Left ventricle myocardium inferior (tissue), 1 donor: ENCODE measurements around the gene SLC15A4. TPM values are rescaled to one million over a fixed set of nuclear protein-coding genes. Genes with fewer than 3 reads are reported as not detected.

Source experiments
- DNase-seq: peaks from one replicate; pipeline ENCODE4 v3.0.0-alpha.2; 2020
- H3K27ac ChIP-seq: fragments of 200-600 bp; replicated peaks from 2 replicates; pipeline ENCODE4 v1.8.0; 2021
- H3K27me3 ChIP-seq: fragments of 200-600 bp; 2 replicates; pipeline ENCODE4 v1.8.0; 2021; ENCODE audit warnings: low read depth
- H3K36me3 ChIP-seq: fragments of 200-600 bp; 2 replicates; pipeline ENCODE4 v1.8.0; 2021
- H3K4me1 ChIP-seq: fragments of 200-600 bp; 2 replicates; pipeline ENCODE4 v1.8.0; 2021
- H3K4me3 ChIP-seq: fragments of 200-600 bp; 2 replicates; pipeline ENCODE4 v1.8.0; 2021; ENCODE audit warnings: mild to moderate bottlenecking, moderate library complexity
- H3K9me3 ChIP-seq: fragments of 200-600 bp; replicated peaks from 2 replicates; pipeline ENCODE4 v1.8.0; 2021
- CTCF ChIP-seq: fragments of 200-600 bp; IDR thresholded peaks from 2 replicates; pipeline ENCODE4 v1.8.0; 2021; ENCODE audit warnings: antibody characterized with exemption, mild to moderate bottlenecking, borderline replicate concordance
- intact Hi-C: fragments of 100-400 bp; cut with micrococcal nuclease; formaldehyde crosslinking; loops from one replicate; pipeline ENCODE4 v1.11.0; 2022
- total RNA-seq: library from RNA; stranded (reverse); fragmentation: NEBNext Ultra II Directional; extraction: Animal tissue kit (Norgen Biotek cat#: 25700); gene quantifications from one replicate; pipeline ENCODE4 v1.2.1, GENCODE V29; 2021
- donor health status: DM: no; HTN: yes; CAD: no; lungs with severe emphysema.

The SLC15A4 gene
- total RNA-seq, 1 donor from 2014 or later: 15.4 TPM

- peaks cover 5% of the 10 kb centered on the region for H3K9me3 ChIP-seq
- H3K4me1 ChIP-seq: peaks cover 35% of the 10 kb centered on the region
- no peak for DNase-seq
- no peak overlapping the region for H3K4me3 ChIP-seq
- no peak for TF ChIP-seq CTCF
- peak overlapping the region; percentile 34 for H3K27ac ChIP-seq
- intact Hi-C loops: no loop called here
- H3K36me3 ChIP-seq: peaks cover 80% of the 10 kb centered on the region
- no peaks in the 10 kb centered on the region for H3K27me3 ChIP-seq
Observed at GRCh38 chr12:128803788-128804187, 20.0 kb downstream of the SLC15A4 start.

- intact Hi-C loops: no loop called here
Observed at GRCh38 chr12:128802756-128803155, 21.0 kb downstream of the SLC15A4 start.

DNA sequence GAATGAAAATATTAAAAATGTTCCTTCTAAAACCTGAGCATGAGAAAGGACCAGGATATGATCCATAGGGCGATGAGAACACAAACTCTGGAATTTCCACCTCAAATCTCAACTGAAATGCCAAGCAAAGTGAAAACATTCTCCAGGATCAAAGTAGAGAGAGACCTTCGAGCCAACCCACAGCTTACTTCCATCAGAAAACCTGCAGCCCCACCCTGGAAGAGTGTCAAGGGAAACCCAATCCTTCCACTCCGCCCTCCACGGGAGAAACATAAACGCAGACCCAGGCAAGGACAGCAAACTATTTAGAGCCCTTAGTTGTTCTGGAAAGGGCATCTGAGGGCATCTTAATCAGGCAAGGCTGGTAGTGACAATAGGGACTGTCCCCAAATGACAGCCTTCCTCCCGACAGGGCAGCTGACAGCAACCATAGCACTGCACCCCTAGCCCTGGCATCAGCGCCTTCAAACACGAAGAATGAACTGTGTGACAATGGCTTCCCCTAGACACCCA lies 21.8 kb downstream of the SLC15A4 start:
- Histone ChIP-seq H3K36me3 (peaks cover 80% of the 10 kb centered on the region), H3K9me3 (peaks cover 5% of the 10 kb centered on the region), H3K4me3 (no peak overlapping the region), H3K4me1 (peaks cover 49% of the 10 kb centered on the region), H3K27ac (peak overlapping the region; percentile 57), H3K27me3 (no peaks in the 10 kb centered on the region)
- no peak for TF ChIP-seq CTCF
- intact Hi-C loops: no loop called here
- no peak for DNase-seq

More at GRCh38 chr12:128802756-128803155, 21.0 kb downstream of the SLC15A4 start:
- DNase-seq: no peak
- Histone ChIP-seq H3K36me3 (peaks cover 80% of the 10 kb centered on the region), H3K4me3 (no peak overlapping the region), H3K27me3 (no peaks in the 10 kb centered on the region), H3K4me1 (peaks cover 41% of the 10 kb centered on the region), H3K9me3 (peaks cover 5% of the 10 kb centered on the region), H3K27ac (peak overlapping the region; percentile 57)
- TF ChIP-seq CTCF: no peak

- Histone ChIP-seq H3K27me3 (no peaks in the 10 kb centered on the region), H3K9me3 (peaks cover 5% of the 10 kb centered on the region), H3K36me3 (peaks cover 83% of the 10 kb centered on the region), H3K4me3 (no peak overlapping the region), H3K27ac (no peak overlapping the region), H3K4me1 (peaks cover 61% of the 10 kb centered on the region)
- TF ChIP-seq CTCF: no peak
- DNase-seq: no peak
- intact Hi-C loops: no loop called here
Observed at GRCh38 chr12:128800606-128801005, 23.2 kb downstream of the SLC15A4 start.

DNA sequence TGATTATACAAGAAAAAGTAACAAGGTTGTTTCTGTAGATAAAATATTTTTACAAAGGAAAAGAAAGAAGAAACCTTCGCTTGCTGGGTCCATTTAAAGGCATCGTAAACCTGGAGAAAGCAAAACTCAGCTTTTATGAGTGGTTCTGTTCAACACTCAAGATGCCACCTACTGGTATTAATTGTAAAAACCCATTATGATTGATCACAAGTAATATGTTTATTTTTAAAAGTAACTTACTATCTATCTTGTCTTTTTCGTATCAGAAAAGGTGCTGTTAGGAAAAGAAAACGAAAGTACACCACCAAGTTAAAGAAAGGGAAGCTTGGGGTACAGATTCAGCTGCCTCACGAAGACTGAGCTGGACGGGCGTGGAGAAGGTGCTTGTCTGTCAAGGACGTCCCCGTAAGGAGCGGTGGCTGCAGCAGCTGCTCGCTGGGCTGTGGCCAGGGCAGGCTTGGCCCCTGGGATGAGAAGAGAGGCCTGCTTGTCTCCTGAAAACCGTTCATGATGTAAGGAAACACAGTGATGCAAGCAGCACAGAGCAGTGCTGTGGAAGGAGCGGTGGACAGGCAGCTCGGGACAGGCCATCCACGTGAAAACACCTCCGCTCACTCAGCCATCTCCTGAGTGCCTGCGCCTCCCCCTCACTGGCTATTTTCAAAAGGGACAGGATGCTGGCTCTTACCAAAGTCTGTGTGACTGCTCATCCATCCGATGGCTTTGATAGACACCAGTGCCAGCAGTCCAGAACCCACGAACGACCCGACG lies 25.0 kb downstream of the SLC15A4 start:
- intact Hi-C loops: no loop called here
- TF ChIP-seq CTCF: peak; percentile 16
- no peak overlapping the region for H3K27ac ChIP-seq
- DNase-seq: no peak
- H3K27me3 ChIP-seq: no peaks in the 10 kb centered on the region
- peaks cover 88% of the 10 kb centered on the region for H3K36me3 ChIP-seq
- no peak overlapping the region for H3K4me3 ChIP-seq
- H3K4me1 ChIP-seq: peaks cover 70% of the 10 kb centered on the region
- H3K9me3 ChIP-seq: no peaks in the 10 kb centered on the region
